HCT116 (cell line): ENCODE results near the gene SORT1. TPM values are rescaled to one million over a fixed set of nuclear protein-coding genes. Genes with fewer than 3 reads are reported as not detected.

Source experiments
- ATAC-seq: fragments of 200-7000 bp; cut with Tn5 transposase; 2 replicates; pipeline ENCODE4 v1.9.1; 2020; ENCODE audit warnings: mild to moderate bottlenecking, moderate library complexity
- BruUV-seq: library from RNA; stranded (reverse); fragments of 400-500 nt; replicated peaks from 2 replicates; lab custom pipeline; 2021; lab: Mats Ljungman, UMichigan
- CTCF ChIA-PET: fragments of 300-600 bp; sonication (Branson Sonifier 250); formaldehyde crosslinking; loops from one replicate; lab custom pipeline; 2021; ENCODE audit warnings: antibody characterized with exemption; lab: Charles Lee
- POLR2A ChIA-PET: fragments of 300-600, 350-600 bp; sonication (Branson Sonifier 250); formaldehyde crosslinking; loops from one replicate; lab custom pipeline; 2021; ENCODE audit warnings: antibody characterized with exemption; lab: Charles Lee
- RAD21 ChIA-PET, 2 experiments: fragments of 300-600 bp; sonication (Branson Sonifier 250); formaldehyde crosslinking; loops; one replicate each; lab custom pipeline; 2023; ENCODE audit warnings: low total read pairs in 2 of 2; ENCODE audit not compliant: uncharacterized antibody in 2 of 2, unreplicated experiment in 2 of 2, low non-redundant PET in 1 of 2; lab: Charles Lee
- DNase-seq: peaks from one replicate; pipeline ENCODE4 v3.0.0-alpha.2; 2010; ENCODE audit warnings: low read depth, low spot score
- H2AFZ ChIP-seq: fragments of 200-600 bp; shearing (Covaris generic), sonication (generic); 2 replicates; pipeline ENCODE4 v1.6.1; 2017; ENCODE audit warnings: low read depth, mixed run types, mixed read lengths, antibody characterized with exemption, low read length; ENCODE audit not compliant: poor library complexity, severe bottlenecking
- H3K27ac ChIP-seq: 2 replicates; pipeline ENCODE4 v1.5.1; 2012; ENCODE audit warnings: low read depth, low read length
- H3K27me3 ChIP-seq: fragments of 200-600 bp; sonication (generic); 2 replicates; pipeline ENCODE4 v1.6.1; 2016; ENCODE audit warnings: mixed run types, low read length, mixed read lengths; ENCODE audit not compliant: insufficient read depth
- H3K36me3 ChIP-seq, 2 experiments: fragments of 200-500 bp in 1 of 2; fragments of 200-600 bp in 1 of 2; sonication (Bioruptor generic) in 1 of 2; sonication (generic) in 1 of 2; 2 replicates each; pipeline versions ENCODE4 v1.5.1 to v1.6.1; 2014 to 2016; ENCODE audit warnings: low read length in 2 of 2, inconsistent platforms in 1 of 2, mixed read lengths in 1 of 2, mixed run types in 1 of 2; ENCODE audit not compliant: insufficient read depth in 2 of 2, control insufficient read depth in 1 of 2
- H3K4me1 ChIP-seq, 2 experiments: fragments of 200-600 bp in 1 of 2; sonication (generic) in 1 of 2; 2 replicates each; pipeline versions ENCODE4 v1.5.1 to v1.6.1; 2012 to 2017; ENCODE audit warnings: low read length in 2 of 2, inconsistent platforms in 1 of 2, mild to moderate bottlenecking in 1 of 2, mixed read lengths in 1 of 2, mixed run types in 1 of 2, moderate library complexity in 1 of 2; ENCODE audit not compliant: insufficient read depth in 2 of 2, control insufficient read depth in 1 of 2
- H3K4me2 ChIP-seq: fragments of 200-600 bp; sonication (generic); 2 replicates; pipeline ENCODE4 v1.6.1; 2017; ENCODE audit warnings: mixed run types, low read length, mixed read lengths
- H3K4me3 ChIP-seq, 2 experiments: fragments of 200-600 bp in 1 of 2; sonication (generic) in 1 of 2; replicated peaks in 1 of 2; 2 replicates each; pipeline ENCODE4 v1.5.1; 2011 to 2016; ENCODE audit warnings: low read length in 2 of 2, control low read depth in 1 of 2, low read depth in 1 of 2, mild to moderate bottlenecking in 1 of 2, mixed read lengths in 1 of 2, mixed run types in 1 of 2
- H3K79me2 ChIP-seq: fragments of 200-600 bp; sonication (generic); 2 replicates; pipeline ENCODE4 v1.6.1; 2017; ENCODE audit warnings: mild to moderate bottlenecking, mixed run types, low read length, moderate library complexity, mixed read lengths; ENCODE audit not compliant: insufficient read depth
- H3K9ac ChIP-seq: fragments of 200-600 bp; sonication (generic); 2 replicates; pipeline ENCODE4 v1.6.1; 2016; ENCODE audit warnings: low read length, mixed read lengths
- H3K9me2 ChIP-seq: fragments of 200-600 bp; sonication (generic), shearing (Covaris generic); 2 replicates; pipeline ENCODE4 v1.6.1; 2017; ENCODE audit warnings: mixed run types, mild to moderate bottlenecking, moderate library complexity; ENCODE audit not compliant: insufficient read depth
- H3K9me3 ChIP-seq, 2 experiments: fragments of 200-500 bp in 1 of 2; fragments of 200-600 bp in 1 of 2; sonication (Bioruptor generic) in 1 of 2; sonication (generic) in 1 of 2; 2 replicates each; pipeline ENCODE4 v1.6.1; 2014 to 2017; ENCODE audit warnings: low read length in 2 of 2, mixed read lengths in 2 of 2, inconsistent platforms in 1 of 2, low read depth in 1 of 2, mild to moderate bottlenecking in 1 of 2, mixed run types in 1 of 2, moderate library complexity in 1 of 2; ENCODE audit not compliant: control insufficient read depth in 1 of 2, insufficient read depth in 1 of 2
- H4K20me1 ChIP-seq: fragments of 200-600 bp; sonication (generic), shearing (Covaris generic); 2 replicates; pipeline ENCODE4 v1.6.1; 2017; ENCODE audit warnings: mixed run types, mild to moderate bottlenecking, moderate library complexity; ENCODE audit not compliant: insufficient read depth
- EZH2 ChIP-seq: fragments of 200-600 bp; sonication (generic); IDR thresholded peaks from 2 replicates; pipeline ENCODE4 v1.6.1; 2017; ENCODE audit warnings: antibody characterized with exemption, mixed run types
- FOSL1 ChIP-seq: IDR thresholded peaks from 2 replicates; pipeline ENCODE4 v1.6.1; 2012; ENCODE audit warnings: low read depth
- POLR2A ChIP-seq: IDR thresholded peaks from 2 replicates; pipeline ENCODE4 v1.7.0; 2011; ENCODE audit warnings: borderline replicate concordance; ENCODE audit not compliant: insufficient read depth, insufficient read length; ENCODE audit errors: extremely low read depth
- POLR2AphosphoS5 ChIP-seq: IDR thresholded peaks from 2 replicates; pipeline ENCODE4 v1.6.1; 2011; ENCODE audit warnings: mild to moderate bottlenecking, low read depth, low read length, moderate library complexity
- intact Hi-C: fragments of 100-400 bp; cut with micrococcal nuclease; formaldehyde crosslinking; loops from 2 replicates; pipeline ENCODE4 v1.10.0; 2022
- total RNA-seq: library from RNA; stranded (reverse); gene quantifications from one replicate; pipeline ENCODE4 v1.2.1, GENCODE V29; 2021; ENCODE audit not compliant: unreplicated experiment

The SORT1 gene
- total RNA-seq, 1 experiment from 2014 or later, result 20.2 TPM

- H3K4me3 ChIP-seq, result no peak overlapping the region
- ATAC-seq, result no peak
- H3K9me2 ChIP-seq, result no peaks in the 10 kb centered on the region
- H2AFZ ChIP-seq, result no peak overlapping the region
- TF ChIP-seq FOSL1 (no peak), POLR2AphosphoS5 (no peak)
- H3K4me1 ChIP-seq, result peaks cover 0 to 9% of the 10 kb centered on the region in 2 experiments; a peak in 2 of 4 replicates
- H3K9ac ChIP-seq, result no peak overlapping the region
- ChIA-PET RAD21 (no interaction called here), POLR2A (no interaction called here), CTCF (interaction anchor here (1.1 kb wide), 1 partner anchor 18 kb away, joined by 3 read pairs; no protein-coding TSS in a partner anchor)
- H3K79me2 ChIP-seq, result no peaks in the 10 kb centered on the region
- H4K20me1 ChIP-seq, result no peaks in the 10 kb centered on the region
- H3K36me3 ChIP-seq, result peaks cover 0 to 4% of the 10 kb centered on the region in 2 experiments; a peak in 1 of 4 replicates
- no peak overlapping the region for H3K27ac ChIP-seq
- BruUV-seq, result no TSS peak
- H3K27me3 ChIP-seq, result no peaks in the 10 kb centered on the region
- DNase-seq, result no peak
- no peaks in the 10 kb centered on the region for H3K9me3 ChIP-seq
- intact Hi-C loops, result no loop called here
- no peak overlapping the region for H3K4me2 ChIP-seq
Observed at GRCh38 chr1:109261578-109261977, 136.1 kb downstream of the SORT1 start.

DNA sequence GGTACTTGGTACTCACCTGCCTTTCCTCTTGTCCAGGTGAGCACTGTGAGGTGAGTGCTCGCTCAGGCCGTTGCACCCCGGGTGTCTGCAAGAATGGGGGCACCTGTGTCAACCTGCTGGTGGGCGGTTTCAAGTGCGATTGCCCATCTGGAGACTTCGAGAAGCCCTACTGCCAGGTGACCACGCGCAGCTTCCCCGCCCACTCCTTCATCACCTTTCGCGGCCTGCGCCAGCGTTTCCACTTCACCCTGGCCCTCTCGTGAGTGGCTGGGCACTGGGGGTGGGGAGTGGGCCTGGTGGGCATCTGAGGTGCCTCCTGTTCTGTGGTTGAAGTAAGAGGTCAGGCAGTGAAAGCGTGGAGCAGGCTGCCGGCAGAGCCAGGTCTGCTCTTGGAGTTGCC lies 136.7 kb downstream of the SORT1 start:
- CTCF ChIA-PET, result interaction anchor here (1.1 kb wide), 1 partner anchor 17 kb away, joined by 3 read pairs; no protein-coding TSS in a partner anchor
- RAD21 ChIA-PET, result no interaction called here

More for the DNA sequence above, 136.7 kb downstream of the SORT1 start:
- Histone ChIP-seq H2AFZ (no peak overlapping the region), H3K27ac (no peak overlapping the region), H3K9me2 (no peaks in the 10 kb centered on the region), H3K4me1 (peaks cover 0 to 9% of the 10 kb centered on the region in 2 experiments; a peak in 2 of 4 replicates), H3K9me3 (no peaks in the 10 kb centered on the region), H4K20me1 (no peaks in the 10 kb centered on the region), H3K79me2 (no peaks in the 10 kb centered on the region), H3K4me3 (no peak overlapping the region), H3K4me2 (no peak overlapping the region), H3K36me3 (peaks cover 0 to 4% of the 10 kb centered on the region in 2 experiments; a peak in 1 of 4 replicates), H3K27me3 (no peaks in the 10 kb centered on the region), H3K9ac (no peak overlapping the region)
- DNase-seq (no peak), ATAC-seq (no peak)
- TF ChIP-seq POLR2AphosphoS5 (no peak), POLR2A (no peak), EZH2 (no peak)
- POLR2A ChIA-PET, result no interaction called here
- intact Hi-C loops, result no loop called here
- BruUV-seq, result no TSS peak
